HCT116 (cell line): ENCODE results near the gene PPP2CA. TPM values are rescaled to one million over a fixed set of nuclear protein-coding genes. Genes with fewer than 3 reads are reported as not detected.

Experiments used
- ATAC-seq: fragments of 200-7000 bp; cut with Tn5 transposase; 2 replicates; pipeline ENCODE4 v1.9.1; 2020; ENCODE audit warnings: mild to moderate bottlenecking, moderate library complexity
- BruUV-seq: library from RNA; stranded (reverse); fragments of 400-500 nt; replicated peaks from 2 replicates; lab custom pipeline; 2021; lab: Mats Ljungman, UMichigan
- CTCF ChIA-PET: fragments of 300-600 bp; sonication (Branson Sonifier 250); formaldehyde crosslinking; loops from one replicate; lab custom pipeline; 2021; ENCODE audit warnings: antibody characterized with exemption; lab: Charles Lee
- POLR2A ChIA-PET: fragments of 300-600, 350-600 bp; sonication (Branson Sonifier 250); formaldehyde crosslinking; loops from one replicate; lab custom pipeline; 2021; ENCODE audit warnings: antibody characterized with exemption; lab: Charles Lee
- RAD21 ChIA-PET, 2 experiments: fragments of 300-600 bp; sonication (Branson Sonifier 250); formaldehyde crosslinking; loops; one replicate each; lab custom pipeline; 2023; ENCODE audit warnings: low total read pairs in 2 of 2; ENCODE audit not compliant: uncharacterized antibody in 2 of 2, unreplicated experiment in 2 of 2, low non-redundant PET in 1 of 2; lab: Charles Lee
- DNase-seq: peaks from one replicate; pipeline ENCODE4 v3.0.0-alpha.2; 2010; ENCODE audit warnings: low read depth, low spot score
- H2AFZ ChIP-seq: fragments of 200-600 bp; shearing (Covaris generic), sonication (generic); 2 replicates; pipeline ENCODE4 v1.6.1; 2017; ENCODE audit warnings: low read depth, mixed run types, mixed read lengths, antibody characterized with exemption, low read length; ENCODE audit not compliant: poor library complexity, severe bottlenecking
- H3K27ac ChIP-seq: 2 replicates; pipeline ENCODE4 v1.5.1; 2012; ENCODE audit warnings: low read depth, low read length
- H3K27me3 ChIP-seq: fragments of 200-600 bp; sonication (generic); 2 replicates; pipeline ENCODE4 v1.6.1; 2016; ENCODE audit warnings: mixed run types, low read length, mixed read lengths; ENCODE audit not compliant: insufficient read depth
- H3K36me3 ChIP-seq, 2 experiments: fragments of 200-500 bp in 1 of 2; fragments of 200-600 bp in 1 of 2; sonication (Bioruptor generic) in 1 of 2; sonication (generic) in 1 of 2; 2 replicates each; pipeline versions ENCODE4 v1.5.1 to v1.6.1; 2014 to 2016; ENCODE audit warnings: low read length in 2 of 2, inconsistent platforms in 1 of 2, mixed read lengths in 1 of 2, mixed run types in 1 of 2; ENCODE audit not compliant: insufficient read depth in 2 of 2, control insufficient read depth in 1 of 2
- H3K4me1 ChIP-seq, 2 experiments: fragments of 200-600 bp in 1 of 2; sonication (generic) in 1 of 2; 2 replicates each; pipeline versions ENCODE4 v1.5.1 to v1.6.1; 2012 to 2017; ENCODE audit warnings: low read length in 2 of 2, inconsistent platforms in 1 of 2, mild to moderate bottlenecking in 1 of 2, mixed read lengths in 1 of 2, mixed run types in 1 of 2, moderate library complexity in 1 of 2; ENCODE audit not compliant: insufficient read depth in 2 of 2, control insufficient read depth in 1 of 2
- H3K4me2 ChIP-seq: fragments of 200-600 bp; sonication (generic); 2 replicates; pipeline ENCODE4 v1.6.1; 2017; ENCODE audit warnings: mixed run types, low read length, mixed read lengths
- H3K4me3 ChIP-seq, 2 experiments: fragments of 200-600 bp in 1 of 2; sonication (generic) in 1 of 2; replicated peaks in 1 of 2; 2 replicates each; pipeline ENCODE4 v1.5.1; 2011 to 2016; ENCODE audit warnings: low read length in 2 of 2, control low read depth in 1 of 2, low read depth in 1 of 2, mild to moderate bottlenecking in 1 of 2, mixed read lengths in 1 of 2, mixed run types in 1 of 2
- H3K79me2 ChIP-seq: fragments of 200-600 bp; sonication (generic); 2 replicates; pipeline ENCODE4 v1.6.1; 2017; ENCODE audit warnings: mild to moderate bottlenecking, mixed run types, low read length, moderate library complexity, mixed read lengths; ENCODE audit not compliant: insufficient read depth
- H3K9ac ChIP-seq: fragments of 200-600 bp; sonication (generic); 2 replicates; pipeline ENCODE4 v1.6.1; 2016; ENCODE audit warnings: low read length, mixed read lengths
- H3K9me2 ChIP-seq: fragments of 200-600 bp; sonication (generic), shearing (Covaris generic); 2 replicates; pipeline ENCODE4 v1.6.1; 2017; ENCODE audit warnings: mixed run types, mild to moderate bottlenecking, moderate library complexity; ENCODE audit not compliant: insufficient read depth
- H3K9me3 ChIP-seq, 2 experiments: fragments of 200-500 bp in 1 of 2; fragments of 200-600 bp in 1 of 2; sonication (Bioruptor generic) in 1 of 2; sonication (generic) in 1 of 2; 2 replicates each; pipeline ENCODE4 v1.6.1; 2014 to 2017; ENCODE audit warnings: low read length in 2 of 2, mixed read lengths in 2 of 2, inconsistent platforms in 1 of 2, low read depth in 1 of 2, mild to moderate bottlenecking in 1 of 2, mixed run types in 1 of 2, moderate library complexity in 1 of 2; ENCODE audit not compliant: control insufficient read depth in 1 of 2, insufficient read depth in 1 of 2
- H4K20me1 ChIP-seq: fragments of 200-600 bp; sonication (generic), shearing (Covaris generic); 2 replicates; pipeline ENCODE4 v1.6.1; 2017; ENCODE audit warnings: mixed run types, mild to moderate bottlenecking, moderate library complexity; ENCODE audit not compliant: insufficient read depth
- CBX3 ChIP-seq: IDR thresholded peaks from 2 replicates; pipeline ENCODE4 v1.6.1; 2012; ENCODE audit warnings: low read depth
- ELF1 ChIP-seq: IDR thresholded peaks from 2 replicates; pipeline ENCODE4 v1.6.1; 2012; ENCODE audit warnings: low read depth, borderline replicate concordance
- EZH2 ChIP-seq: fragments of 200-600 bp; sonication (generic); IDR thresholded peaks from 2 replicates; pipeline ENCODE4 v1.6.1; 2017; ENCODE audit warnings: antibody characterized with exemption, mixed run types
- EZH2phosphoT487 ChIP-seq: fragments of 200-600 bp; IDR thresholded peaks from 2 replicates; pipeline ENCODE4 v1.6.1; 2018; ENCODE audit warnings: antibody characterized with exemption, borderline replicate concordance
- JUND ChIP-seq: IDR thresholded peaks from 2 replicates; pipeline ENCODE4 v1.6.1; 2012
- POLR2A ChIP-seq: IDR thresholded peaks from 2 replicates; pipeline ENCODE4 v1.7.0; 2011; ENCODE audit warnings: borderline replicate concordance; ENCODE audit not compliant: insufficient read depth, insufficient read length; ENCODE audit errors: extremely low read depth
- RAD21 ChIP-seq: IDR thresholded peaks from 2 replicates; pipeline ENCODE4 v1.6.1; 2012; ENCODE audit warnings: low read depth, mild to moderate bottlenecking
- SIN3A ChIP-seq: IDR thresholded peaks from 2 replicates; pipeline ENCODE4 v1.6.1; 2012; ENCODE audit warnings: low read depth
- SP1 ChIP-seq: IDR thresholded peaks from 2 replicates; pipeline ENCODE4 v1.6.1; 2012; ENCODE audit warnings: low read depth
- TCF7L2 ChIP-seq: IDR thresholded peaks from 2 replicates; pipeline ENCODE4 v1.7.0; 2011; ENCODE audit warnings: borderline replicate concordance, inconsistent platforms; ENCODE audit not compliant: insufficient read depth, insufficient read length; ENCODE audit errors: extremely low read depth
- ZNF274 ChIP-seq: fragments of 200-500 bp; sonication (Bioruptor generic); IDR thresholded peaks from 2 replicates; pipeline ENCODE4 v1.6.1; 2014; ENCODE audit warnings: mild to moderate bottlenecking, low read depth, low read length, inconsistent platforms
- intact Hi-C: fragments of 100-400 bp; cut with micrococcal nuclease; formaldehyde crosslinking; loops from 2 replicates; pipeline ENCODE4 v1.10.0; 2022
- total RNA-seq: library from RNA; stranded (reverse); gene quantifications from one replicate; pipeline ENCODE4 v1.2.1, GENCODE V29; 2021; ENCODE audit not compliant: unreplicated experiment
- TF ChIP-seq, protein P1 (sequence below), 3 experiments: fragments of 200-600 bp in 1 of 3; sonication (generic) in 1 of 3; IDR thresholded peaks in 2 of 3; conservative IDR thresholded peaks in 1 of 3; 2 replicates each; pipeline ENCODE4 v1.5.1; 2012 to 2017; ENCODE audit warnings: low read depth in 2 of 3, low read length in 2 of 3, antibody characterized with exemption in 1 of 3, borderline replicate concordance in 1 of 3, control low read depth in 1 of 3, mild to moderate bottlenecking in 1 of 3, mixed read lengths in 1 of 3, mixed run types in 1 of 3, moderate library complexity in 1 of 3; ENCODE audit not compliant: insufficient read depth in 1 of 3
- TF ChIP-seq, protein P2 (sequence below): IDR thresholded peaks from 2 replicates; pipeline ENCODE4 v1.6.1; 2011; ENCODE audit warnings: mild to moderate bottlenecking, low read length, moderate library complexity; ENCODE audit not compliant: insufficient replicate concordance; ENCODE audit errors: extremely low read depth

Gene PPP2CA
- total RNA-seq, 1 experiment from 2014 or later: 167 TPM

DNA sequence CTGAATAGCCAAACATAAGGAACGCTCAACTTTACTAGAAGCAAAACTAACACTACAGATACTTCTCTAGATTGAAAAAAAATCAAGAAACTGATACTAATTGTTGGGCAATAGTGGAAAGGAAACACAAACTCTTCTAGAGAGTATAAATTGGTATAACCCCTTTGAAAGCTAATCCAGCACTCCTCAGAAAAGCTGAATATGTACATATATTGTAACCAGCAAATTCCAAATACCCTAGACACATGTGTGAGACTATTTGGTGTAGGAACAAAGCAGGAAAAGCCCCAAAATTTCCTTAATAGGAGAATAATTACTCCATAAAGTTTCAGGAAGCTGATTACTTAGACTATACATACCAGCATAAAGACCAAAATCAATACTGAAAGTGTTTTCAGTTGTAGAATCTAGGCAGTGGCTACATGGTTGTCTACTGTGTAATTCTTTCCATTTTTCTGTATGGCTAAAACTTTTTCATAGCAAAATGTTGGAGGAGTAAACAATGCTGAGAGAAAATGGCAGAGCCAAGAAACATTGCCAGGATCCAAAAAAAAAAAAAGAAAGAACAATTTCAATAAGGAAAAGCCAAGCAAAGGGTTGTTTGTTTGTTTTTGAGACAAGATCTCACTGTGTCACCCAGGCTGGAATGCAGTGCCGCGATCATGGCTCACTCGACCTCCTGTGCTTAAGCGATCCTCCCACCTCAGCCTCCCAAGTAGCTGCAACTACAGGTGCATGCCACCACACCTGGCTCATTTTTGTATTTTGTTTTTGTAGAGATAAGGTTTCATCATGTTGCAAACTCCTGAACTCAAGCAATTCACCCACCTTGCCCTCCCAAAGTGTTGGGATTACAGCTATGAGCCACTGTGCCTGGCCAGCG is 64.1 kb downstream of the PPP2CA start (continued):
- TF ChIP-seq, protein P1, sequence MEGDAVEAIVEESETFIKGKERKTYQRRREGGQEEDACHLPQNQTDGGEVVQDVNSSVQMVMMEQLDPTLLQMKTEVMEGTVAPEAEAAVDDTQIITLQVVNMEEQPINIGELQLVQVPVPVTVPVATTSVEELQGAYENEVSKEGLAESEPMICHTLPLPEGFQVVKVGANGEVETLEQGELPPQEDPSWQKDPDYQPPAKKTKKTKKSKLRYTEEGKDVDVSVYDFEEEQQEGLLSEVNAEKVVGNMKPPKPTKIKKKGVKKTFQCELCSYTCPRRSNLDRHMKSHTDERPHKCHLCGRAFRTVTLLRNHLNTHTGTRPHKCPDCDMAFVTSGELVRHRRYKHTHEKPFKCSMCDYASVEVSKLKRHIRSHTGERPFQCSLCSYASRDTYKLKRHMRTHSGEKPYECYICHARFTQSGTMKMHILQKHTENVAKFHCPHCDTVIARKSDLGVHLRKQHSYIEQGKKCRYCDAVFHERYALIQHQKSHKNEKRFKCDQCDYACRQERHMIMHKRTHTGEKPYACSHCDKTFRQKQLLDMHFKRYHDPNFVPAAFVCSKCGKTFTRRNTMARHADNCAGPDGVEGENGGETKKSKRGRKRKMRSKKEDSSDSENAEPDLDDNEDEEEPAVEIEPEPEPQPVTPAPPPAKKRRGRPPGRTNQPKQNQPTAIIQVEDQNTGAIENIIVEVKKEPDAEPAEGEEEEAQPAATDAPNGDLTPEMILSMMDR (IDR thresholded peaks at IDR 0.05 in 2 of 3, conservative IDR thresholded peaks at IDR 0.05 in 1 of 3; ENCODE audit: borderline replicate concordance in 1 of 3, insufficient read depth in 1 of 3, low read depth in 2 of 3, low read length in 2 of 3): no peak
- no peak for TF ChIP-seq JUND
- TF ChIP-seq, all 23 proteins: peak for 0

DNA sequence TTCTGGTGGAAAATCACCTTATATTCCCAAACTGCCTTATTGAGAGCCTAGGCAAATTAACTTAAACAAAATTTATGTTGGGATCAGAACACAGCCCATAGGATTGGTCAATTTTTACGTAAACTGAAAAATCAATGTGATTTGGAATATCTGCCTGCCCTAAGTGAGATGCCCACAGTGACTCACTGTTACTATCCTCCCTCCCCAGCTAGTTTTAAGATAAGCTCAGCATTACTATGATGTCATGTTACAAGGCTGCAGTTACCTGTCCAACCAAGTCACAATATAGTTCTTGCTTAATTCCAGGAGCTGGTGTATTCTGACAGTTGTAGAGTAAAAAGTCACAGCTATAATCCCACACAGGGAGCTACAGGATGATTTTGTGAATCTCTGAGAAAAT is 72.2 kb downstream of the PPP2CA start:
- H3K36me3 ChIP-seq: peaks cover 36 to 50% of the 10 kb centered on the region in 2 experiments
- DNase-seq (no peak), ATAC-seq (no peak)
- BruUV-seq: no TSS peak
- H3K9ac ChIP-seq: no peak overlapping the region
- no peak overlapping the region for H3K4me3 ChIP-seq
- peaks cover 28% of the 10 kb centered on the region for H3K79me2 ChIP-seq
- no peak overlapping the region for H3K27ac ChIP-seq
- TF ChIP-seq RAD21 (no peak), CBX3 (no peak), EZH2 (no peak), JUND (no peak), ELF1 (no peak), ZNF274 (no peak), TCF7L2 (no peak), SP1 (no peak), SIN3A (no peak), EZH2phosphoT487 (no peak), POLR2A (no peak)
- TF ChIP-seq, protein P2, sequence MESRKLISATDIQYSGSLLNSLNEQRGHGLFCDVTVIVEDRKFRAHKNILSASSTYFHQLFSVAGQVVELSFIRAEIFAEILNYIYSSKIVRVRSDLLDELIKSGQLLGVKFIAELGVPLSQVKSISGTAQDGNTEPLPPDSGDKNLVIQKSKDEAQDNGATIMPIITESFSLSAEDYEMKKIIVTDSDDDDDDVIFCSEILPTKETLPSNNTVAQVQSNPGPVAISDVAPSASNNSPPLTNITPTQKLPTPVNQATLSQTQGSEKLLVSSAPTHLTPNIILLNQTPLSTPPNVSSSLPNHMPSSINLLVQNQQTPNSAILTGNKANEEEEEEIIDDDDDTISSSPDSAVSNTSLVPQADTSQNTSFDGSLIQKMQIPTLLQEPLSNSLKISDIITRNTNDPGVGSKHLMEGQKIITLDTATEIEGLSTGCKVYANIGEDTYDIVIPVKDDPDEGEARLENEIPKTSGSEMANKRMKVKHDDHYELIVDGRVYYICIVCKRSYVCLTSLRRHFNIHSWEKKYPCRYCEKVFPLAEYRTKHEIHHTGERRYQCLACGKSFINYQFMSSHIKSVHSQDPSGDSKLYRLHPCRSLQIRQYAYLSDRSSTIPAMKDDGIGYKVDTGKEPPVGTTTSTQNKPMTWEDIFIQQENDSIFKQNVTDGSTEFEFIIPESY: no peak
- CTCF ChIA-PET: interaction anchor here (1.6 to 2.0 kb wide), 2 partner anchors 14 to 114 kb away, joined by 4 to 8 read pairs; no protein-coding TSS in a partner anchor
- no peaks in the 10 kb centered on the region; the same call in 1 of the 2 replicates for H4K20me1 ChIP-seq
- H3K9me2 ChIP-seq: no peaks in the 10 kb centered on the region
- H2AFZ ChIP-seq: no peak overlapping the region
- H3K9me3 ChIP-seq: no peaks in the 10 kb centered on the region
- H3K4me1 ChIP-seq: no peaks in the 10 kb centered on the region
- POLR2A ChIA-PET: no interaction called here
- no peak overlapping the region for H3K4me2 ChIP-seq
- intact Hi-C loops: no loop called here
- no peaks in the 10 kb centered on the region for H3K27me3 ChIP-seq
- RAD21 ChIA-PET: no interaction called here
